ENCODE data around the gene SNX5. TPM values are rescaled to one million over a fixed set of nuclear protein-coding genes. Genes with fewer than 3 reads are reported as not detected.
A peak's percentile ranks its signal among the peaks of the same experiment; 100 is the strongest.

SNX5 gene
- total RNA-seq, 2 donors from 2014 or later, result 48.3 to 84.8 TPM

- DNase-seq (ENCODE audit: low spot score), result no peak
- intact Hi-C loops (cut with DNase I), result loop anchor here (5.0 to 10.0 kb wide), 3 partner anchors 36 to 496 kb away; partner anchors contain the start of gene BFSP1
These were observed 29.9 kb upstream of the SNX5 start for GRCh38 chr20:17998446-17998845.

GRCh38 chr20:17995967-17996819, 27.6 kb upstream of the SNX5 start:
- 21% methylated on average over 16 of the region's 16 CpGs for WGBS
- intact Hi-C loops (cut with DNase I), result loop anchor here (5.0 to 10.0 kb wide), 3 partner anchors 34 to 494 kb away; partner anchors contain the start of gene BFSP1
- no peaks in the 10 kb centered on the region for H3K36me3 ChIP-seq
- no peaks in the 10 kb centered on the region for H3K27me3 ChIP-seq (replicated peaks; ENCODE audit: insufficient read depth)
- no peaks in the 10 kb centered on the region for H3K4me1 ChIP-seq (replicated peaks)
- no peak overlapping the region for H3K27ac ChIP-seq
- TF ChIP-seq CTCF (IDR thresholded peaks at IDR 0.05) (peak; percentile 75 to 94 (median 81)), POLR2A (IDR thresholded peaks at IDR 0.05) (no peak)
- H3K9me3 ChIP-seq, result no peaks in the 10 kb centered on the region
- H3K4me3 ChIP-seq, result no peak overlapping the region
- DNase-seq (ENCODE audit: low spot score), result peak; percentile 31

More at GRCh38 chr20:17998446-17998845, 29.9 kb upstream of the SNX5 start:
- TF ChIP-seq CTCF (IDR thresholded peaks at IDR 0.05), result no peak
- TF ChIP-seq POLR2A (IDR thresholded peaks at IDR 0.05), result no peak
- Histone ChIP-seq H3K36me3 (no peaks in the 10 kb centered on the region), H3K27ac (no peak overlapping the region), H3K27me3 (replicated peaks; ENCODE audit: insufficient read depth) (no peaks in the 10 kb centered on the region), H3K4me3 (no peak overlapping the region), H3K4me1 (replicated peaks) (no peaks in the 10 kb centered on the region), H3K9me3 (no peaks in the 10 kb centered on the region)
- WGBS, result 96% methylated on average over 5 of the region's 5 CpGs

GRCh38 chr20:17993546-17993945, 25.0 kb upstream of the SNX5 start:
- Histone ChIP-seq H3K4me1 (replicated peaks) (no peaks in the 10 kb centered on the region), H3K27me3 (replicated peaks; ENCODE audit: insufficient read depth) (no peaks in the 10 kb centered on the region), H3K27ac (no peak overlapping the region), H3K4me3 (no peak overlapping the region), H3K9me3 (no peaks in the 10 kb centered on the region), H3K36me3 (no peaks in the 10 kb centered on the region)
- DNase-seq (ENCODE audit: low spot score), result no peak
- intact Hi-C loops (cut with DNase I), result loop anchor here (5.0 to 10.0 kb wide), 2 partner anchors 46 to 459 kb away; partner anchors contain the start of gene BFSP1
- TF ChIP-seq POLR2AphosphoS5 (IDR thresholded peaks at IDR 0.05) (no peak), CTCF (IDR thresholded peaks at IDR 0.05) (no peak), POLR2A (IDR thresholded peaks at IDR 0.05) (no peak)
- 89% methylated on average over 3 of the region's 3 CpGs for WGBS

- intact Hi-C loops (cut with DNase I), result loop anchor here (5.0 to 10.0 kb wide), 2 partner anchors 46 to 458 kb away; partner anchors contain the start of gene BFSP1
- TF ChIP-seq CTCF (IDR thresholded peaks at IDR 0.05), result no peak
- TF ChIP-seq POLR2A (IDR thresholded peaks at IDR 0.05), result no peak
These were observed 24.4 kb upstream of the SNX5 start for GRCh38 chr20:17992847-17993513.

More at GRCh38 chr20:17992847-17993513, 24.4 kb upstream of the SNX5 start:
- Histone ChIP-seq H3K4me3 (no peak overlapping the region), H3K9me3 (no peaks in the 10 kb centered on the region), H3K4me1 (replicated peaks) (no peaks in the 10 kb centered on the region), H3K27ac (no peak overlapping the region), H3K27me3 (replicated peaks; ENCODE audit: insufficient read depth) (no peaks in the 10 kb centered on the region), H3K36me3 (no peaks in the 10 kb centered on the region)
- DNase-seq (ENCODE audit: low spot score), result no peak
- WGBS, result 67% methylated on average over 5 of the region's 5 CpGs

All from prostate gland (tissue), 2 donors.